ENCODE results near the gene RSBN1. TPM values are rescaled to one million over a fixed set of nuclear protein-coding genes. Genes with fewer than 3 reads are reported as not detected.

Gene RSBN1
- total and polyA plus RNA-seq, 8 donors, result 15.6 to 26.8 (median 23.8) TPM

DNA sequence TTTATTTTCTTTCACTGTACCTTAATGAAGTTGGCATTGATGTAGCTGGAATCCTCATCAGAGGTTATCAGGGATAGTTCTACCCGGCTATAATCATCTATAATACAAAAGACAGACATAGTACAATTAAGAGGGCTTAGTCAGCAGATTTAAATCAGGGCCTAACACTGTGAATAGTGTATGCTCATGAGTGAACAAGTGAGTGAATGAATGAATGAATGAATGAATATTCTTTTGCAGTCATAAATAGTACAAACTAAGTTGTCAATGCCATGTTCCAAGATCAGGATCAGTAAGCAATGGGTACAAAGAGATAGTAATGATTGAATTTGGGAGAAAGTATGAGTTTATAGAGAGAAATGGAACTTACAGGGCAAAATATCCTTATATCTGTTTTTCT is 46.7 kb upstream of the RSBN1 start:
- no peak for DNase-seq
- Histone ChIP-seq H3K27me3 (no peaks in the 10 kb centered on the region), H3K4me1 (peaks cover 0 to 50% of the 10 kb centered on the region in 2 donors), H3K27ac (peak overlapping the region in 1 of 2 donors; percentile 75), H3K36me3 (no peaks in the 10 kb centered on the region), H3K4me3 (no peak overlapping the region), H3K9me3 (no peaks in the 10 kb centered on the region)
- intact Hi-C loops (cut with DNase I), result no loop called here
- no peak for ATAC-seq
- TF ChIP-seq CTCF (IDR thresholded peaks at IDR 0.05), result no peak

DNA sequence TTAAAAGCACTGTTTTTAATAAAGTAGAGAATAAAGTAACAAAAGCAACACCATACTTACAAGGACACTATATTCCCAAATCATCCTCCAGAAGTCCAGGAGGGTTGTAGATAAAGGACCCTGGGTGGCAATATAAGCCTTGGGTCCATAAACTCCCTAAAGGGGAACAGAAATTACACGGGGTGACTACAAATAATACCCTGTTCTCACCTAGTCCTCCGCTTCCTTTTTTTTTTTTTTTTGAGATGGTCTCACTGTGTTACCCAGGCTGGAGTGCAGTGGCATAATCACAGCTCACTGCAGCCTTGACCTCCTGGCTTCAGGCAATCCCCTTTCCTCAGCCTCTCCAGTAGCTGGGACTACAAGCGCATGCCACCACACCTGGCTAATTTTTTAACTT is 46.1 kb upstream of the RSBN1 start:
- H3K9me3 ChIP-seq, result no peaks in the 10 kb centered on the region
- ATAC-seq (no peak), DNase-seq (no peak)
- H3K4me1 ChIP-seq, result peaks cover 0 to 50% of the 10 kb centered on the region in 2 donors
- no peak overlapping the region for H3K4me3 ChIP-seq
- TF ChIP-seq CTCF (IDR thresholded peaks at IDR 0.05), result no peak
- H3K36me3 ChIP-seq, result no peaks in the 10 kb centered on the region
- H3K27ac ChIP-seq, result peak overlapping the region in 1 of 2 donors; percentile 55
- intact Hi-C loops (cut with DNase I), result no loop called here
- no peaks in the 10 kb centered on the region for H3K27me3 ChIP-seq

GRCh38 chr1:113857776-113858175 is 45.5 kb upstream of the RSBN1 start:
- Histone ChIP-seq H3K27ac (peak overlapping the region in 1 of 2 donors; percentile 55), H3K4me1 (peaks cover 0 to 50% of the 10 kb centered on the region in 2 donors), H3K9me3 (no peaks in the 10 kb centered on the region), H3K36me3 (no peaks in the 10 kb centered on the region), H3K4me3 (no peak overlapping the region), H3K27me3 (no peaks in the 10 kb centered on the region)
- ATAC-seq, result no peak
- intact Hi-C loops (cut with DNase I), result no loop called here
- TF ChIP-seq CTCF (IDR thresholded peaks at IDR 0.05), result no peak
- no peak for DNase-seq

DNA sequence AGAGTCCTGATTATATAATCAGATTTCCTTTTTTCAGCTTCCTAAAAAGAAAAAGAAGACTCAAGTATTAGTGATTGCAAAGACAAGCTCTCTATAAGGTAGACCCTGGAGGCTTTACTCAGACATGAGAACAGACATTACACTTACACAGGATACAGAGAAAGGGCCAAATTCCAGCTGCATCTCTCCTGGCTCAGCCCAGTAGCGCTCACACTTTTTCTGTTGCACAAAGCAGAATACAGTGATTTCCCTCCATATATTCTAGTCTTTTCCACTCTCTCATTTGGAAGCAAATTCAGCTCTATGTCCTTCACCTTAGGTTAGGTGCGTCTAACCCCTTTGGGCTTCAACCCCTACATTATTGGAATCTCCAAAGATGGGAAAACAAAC is 44.1 kb upstream of the RSBN1 start:
- peaks cover 0 to 45% of the 10 kb centered on the region in 2 donors for H3K4me1 ChIP-seq
- intact Hi-C loops (cut with DNase I), result no loop called here

More for the DNA sequence above, 44.1 kb upstream of the RSBN1 start:
- H3K27ac ChIP-seq, result no peak overlapping the region
- no peaks in the 10 kb centered on the region for H3K36me3 ChIP-seq
- H3K9me3 ChIP-seq, result no peaks in the 10 kb centered on the region
- no peaks in the 10 kb centered on the region for H3K27me3 ChIP-seq
- no peak overlapping the region for H3K4me3 ChIP-seq
- TF ChIP-seq CTCF (IDR thresholded peaks at IDR 0.05), result no peak
- no peak for DNase-seq
- no peak for ATAC-seq

All from left lung (tissue), 10 donors.